T-helper 2 cell treated with Interferon-gamma antibody and Interleukin-4, amounts not matched to agents 5 μg/mL and 100 μg/mL, for 36 hours (primary cell): ENCODE results near the gene CRTC3.

ENCODE experiments used
- DNase-seq: peaks from one replicate; pipeline ENCODE4 v3.0.0; 2021; ENCODE audit warnings: low spot score
- H3K27ac Mint-ChIP-seq: one replicate; pipeline ENCODE4 v1.8.0; 2021; ENCODE audit warnings: mild to moderate bottlenecking, mixed read lengths
- H3K27me3 Mint-ChIP-seq: one replicate; pipeline ENCODE4 v1.8.0; 2021; ENCODE audit warnings: low read depth, mixed read lengths
- H3K36me3 Mint-ChIP-seq: one replicate; pipeline ENCODE4 v1.8.0; 2021; ENCODE audit warnings: low read depth, mixed read lengths
- H3K4me1 Mint-ChIP-seq: one replicate; pipeline ENCODE4 v1.8.0; 2021; ENCODE audit warnings: low read depth, mixed read lengths
- H3K4me3 Mint-ChIP-seq: one replicate; pipeline ENCODE4 v1.8.0; 2022; ENCODE audit warnings: mild to moderate bottlenecking, moderate library complexity, mixed read lengths
- H3K9me3 Mint-ChIP-seq: one replicate; pipeline ENCODE4 v1.8.0; 2021; ENCODE audit warnings: mixed read lengths

Gene CRTC3

DNA sequence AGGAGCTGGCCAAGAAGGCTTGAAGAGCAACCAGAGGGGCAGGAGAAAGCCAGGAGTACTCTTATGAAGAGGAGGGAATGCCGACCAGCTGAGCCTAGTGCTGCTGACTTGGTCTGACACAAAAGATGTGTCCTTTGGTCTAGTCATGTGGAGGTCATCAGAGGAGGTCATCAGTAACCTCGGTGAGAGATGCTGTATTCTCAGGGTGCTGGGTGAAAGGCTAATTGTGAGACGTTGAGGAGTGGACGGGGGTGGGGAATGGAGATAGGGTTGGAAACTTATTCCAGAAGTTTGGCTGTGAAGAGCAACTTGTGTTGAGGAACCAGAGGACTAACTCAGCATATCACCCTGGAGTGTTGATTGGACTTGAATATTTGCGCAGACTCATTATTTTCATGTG is 5.5 kb downstream of the CRTC3 start:
- peak overlapping the region; percentile 29 for H3K27ac Mint-ChIP-seq
- no peak overlapping the region for H3K4me3 Mint-ChIP-seq
- H3K27me3 Mint-ChIP-seq: no peaks in the 10 kb centered on the region
- H3K4me1 Mint-ChIP-seq: peaks cover 76% of the 10 kb centered on the region
- H3K9me3 Mint-ChIP-seq: no peaks in the 10 kb centered on the region
- no peak for DNase-seq
- peaks cover 45% of the 10 kb centered on the region for H3K36me3 Mint-ChIP-seq

DNA sequence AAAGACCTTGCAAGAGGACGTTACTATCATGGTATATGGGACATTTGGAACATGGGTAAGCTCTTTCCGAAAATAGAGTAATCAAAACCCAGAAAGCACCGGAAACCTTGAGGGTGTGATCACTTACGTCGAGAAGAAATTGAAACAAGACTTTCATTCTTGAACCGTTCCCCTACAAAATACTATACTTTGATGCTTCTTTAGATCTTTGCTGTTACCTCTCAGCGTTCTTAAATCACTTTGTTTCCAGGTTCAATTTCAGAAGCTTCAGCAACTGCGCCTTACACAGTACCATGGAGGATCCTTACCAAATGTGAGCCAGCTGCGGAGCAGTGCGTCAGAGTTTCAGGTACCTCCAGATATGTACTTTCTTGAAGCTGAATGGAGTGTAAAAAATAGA is 10.1 kb downstream of the CRTC3 start:
- peak; percentile 41 for DNase-seq
- Mint-ChIP-seq H3K9me3 (no peaks in the 10 kb centered on the region), H3K36me3 (peaks cover 55% of the 10 kb centered on the region), H3K27ac (peak overlapping the region; percentile 98), H3K4me3 (peak overlapping the region; percentile 92), H3K27me3 (no peaks in the 10 kb centered on the region), H3K4me1 (peaks cover 65% of the 10 kb centered on the region)

DNA sequence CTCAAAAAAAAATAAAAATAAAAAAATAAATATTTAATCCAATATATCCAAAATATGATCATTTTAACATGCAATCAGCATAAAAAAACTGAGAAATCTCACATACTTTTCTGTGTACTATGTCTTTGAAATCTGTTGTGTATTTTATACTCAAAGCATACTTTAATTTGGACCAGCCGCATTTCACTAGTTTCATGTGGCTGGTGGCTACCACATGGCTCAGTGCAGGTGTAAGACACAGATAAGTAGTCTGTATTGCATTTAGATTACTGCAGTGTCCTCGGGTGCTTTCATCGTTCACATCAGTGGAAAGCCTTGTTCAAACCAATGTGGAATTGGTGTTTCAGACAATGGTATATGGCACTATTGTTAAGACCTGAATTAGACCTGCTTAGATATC is 11.0 kb downstream of the CRTC3 start:
- Mint-ChIP-seq H3K27me3 (no peaks in the 10 kb centered on the region), H3K36me3 (peaks cover 57% of the 10 kb centered on the region), H3K4me1 (peaks cover 61% of the 10 kb centered on the region), H3K4me3 (peak overlapping the region; percentile 66), H3K27ac (peak overlapping the region; percentile 52), H3K9me3 (no peaks in the 10 kb centered on the region)
- no peak for DNase-seq

DNA sequence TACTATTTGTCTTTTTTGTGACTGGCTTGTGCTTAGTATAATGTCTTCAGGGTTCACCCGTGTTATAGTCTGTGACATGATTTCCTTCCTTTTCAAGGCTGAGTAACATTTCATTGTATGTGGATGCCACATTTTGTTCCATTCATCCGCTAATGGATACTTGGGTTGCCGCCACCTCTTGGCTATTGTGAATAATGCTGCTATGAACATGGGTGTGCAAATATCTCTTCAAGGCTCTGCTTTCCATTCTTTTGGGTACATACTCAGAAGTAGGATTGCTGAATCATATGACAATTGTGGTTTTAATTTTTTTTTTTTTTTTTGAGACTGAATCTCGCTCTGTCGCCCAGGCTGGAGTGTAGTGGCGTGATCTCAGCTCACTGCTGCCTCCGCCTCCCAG is 15.4 kb downstream of the CRTC3 start:
- peaks cover 56% of the 10 kb centered on the region for H3K36me3 Mint-ChIP-seq
- H3K9me3 Mint-ChIP-seq: no peaks in the 10 kb centered on the region
- no peak overlapping the region for H3K4me3 Mint-ChIP-seq
- DNase-seq: no peak
- peaks cover 43% of the 10 kb centered on the region for H3K4me1 Mint-ChIP-seq
- H3K27ac Mint-ChIP-seq: peak overlapping the region; percentile 6
- no peaks in the 10 kb centered on the region for H3K27me3 Mint-ChIP-seq

DNA sequence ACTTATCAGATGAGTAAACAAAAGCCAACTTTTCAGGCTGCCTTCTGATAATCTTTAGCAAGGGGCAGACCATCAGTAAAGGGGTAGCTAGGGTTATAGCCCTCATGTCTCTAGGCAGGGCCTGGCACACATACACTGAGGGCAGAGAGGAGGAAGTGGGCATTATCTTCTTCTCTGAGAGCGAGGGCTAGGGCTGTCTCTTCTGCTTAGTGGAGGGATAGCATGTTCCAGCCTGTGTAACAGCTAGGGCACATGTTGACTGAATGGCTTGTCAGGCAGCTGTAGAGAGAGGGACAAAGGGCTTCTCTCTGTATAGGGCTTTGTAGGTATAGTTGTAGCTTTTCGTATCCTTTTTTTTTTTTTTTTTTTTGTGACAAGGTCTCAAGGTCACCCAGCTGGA is 17.8 kb downstream of the CRTC3 start:
- Mint-ChIP-seq H3K4me1 (peaks cover 40% of the 10 kb centered on the region), H3K27ac (peak overlapping the region; percentile 39), H3K27me3 (no peaks in the 10 kb centered on the region), H3K9me3 (no peaks in the 10 kb centered on the region), H3K36me3 (peaks cover 63% of the 10 kb centered on the region), H3K4me3 (no peak overlapping the region)
- DNase-seq: no peak

DNA sequence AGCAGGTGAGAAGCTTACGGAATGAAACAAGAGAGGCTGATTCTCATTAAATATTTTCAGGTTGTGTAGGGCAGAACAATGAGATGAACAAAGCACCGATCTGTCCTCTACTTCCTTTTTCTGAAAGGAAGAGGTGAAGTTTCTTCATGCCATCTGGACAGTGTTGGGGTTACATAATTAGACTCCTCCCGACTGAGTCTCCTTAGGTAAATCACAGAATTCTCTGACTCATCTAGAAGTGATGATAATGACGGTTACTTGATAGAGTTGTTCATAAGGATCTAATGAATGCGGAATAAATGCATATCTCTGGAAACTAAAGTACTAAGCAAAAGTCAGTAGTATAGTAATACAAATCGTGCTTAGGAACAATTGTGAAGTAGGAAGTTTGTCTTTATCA is 21.2 kb downstream of the CRTC3 start:
- no peaks in the 10 kb centered on the region for H3K9me3 Mint-ChIP-seq
- H3K27me3 Mint-ChIP-seq: no peaks in the 10 kb centered on the region
- H3K4me3 Mint-ChIP-seq: no peak overlapping the region
- no peak overlapping the region for H3K27ac Mint-ChIP-seq
- no peak for DNase-seq
- peaks cover 34% of the 10 kb centered on the region for H3K4me1 Mint-ChIP-seq
- peaks cover 59% of the 10 kb centered on the region for H3K36me3 Mint-ChIP-seq

- H3K4me1 Mint-ChIP-seq: peaks cover 38% of the 10 kb centered on the region
- peaks cover 58% of the 10 kb centered on the region for H3K36me3 Mint-ChIP-seq
- DNase-seq: no peak
- H3K4me3 Mint-ChIP-seq: no peak overlapping the region
- no peaks in the 10 kb centered on the region for H3K27me3 Mint-ChIP-seq
- no peak overlapping the region for H3K27ac Mint-ChIP-seq
- no peaks in the 10 kb centered on the region for H3K9me3 Mint-ChIP-seq
These were observed 22.6 kb downstream of the CRTC3 start for GRCh38 chr15:90552162-90552928.

GRCh38 chr15:90552929-90553211 is 23.1 kb downstream of the CRTC3 start:
- peaks cover 38% of the 10 kb centered on the region for H3K4me1 Mint-ChIP-seq
- no peak overlapping the region for H3K4me3 Mint-ChIP-seq
- no peaks in the 10 kb centered on the region for H3K9me3 Mint-ChIP-seq
- no peak overlapping the region for H3K27ac Mint-ChIP-seq
- H3K36me3 Mint-ChIP-seq: peaks cover 58% of the 10 kb centered on the region
- H3K27me3 Mint-ChIP-seq: no peaks in the 10 kb centered on the region
- DNase-seq: no peak

- no peaks in the 10 kb centered on the region for H3K9me3 Mint-ChIP-seq
- H3K4me3 Mint-ChIP-seq: no peak overlapping the region
- no peaks in the 10 kb centered on the region for H3K27me3 Mint-ChIP-seq
- H3K36me3 Mint-ChIP-seq: peaks cover 58% of the 10 kb centered on the region
- H3K27ac Mint-ChIP-seq: no peak overlapping the region
- DNase-seq: no peak
- peaks cover 39% of the 10 kb centered on the region for H3K4me1 Mint-ChIP-seq
These were observed 23.6 kb downstream of the CRTC3 start for GRCh38 chr15:90553248-90553745.

DNA sequence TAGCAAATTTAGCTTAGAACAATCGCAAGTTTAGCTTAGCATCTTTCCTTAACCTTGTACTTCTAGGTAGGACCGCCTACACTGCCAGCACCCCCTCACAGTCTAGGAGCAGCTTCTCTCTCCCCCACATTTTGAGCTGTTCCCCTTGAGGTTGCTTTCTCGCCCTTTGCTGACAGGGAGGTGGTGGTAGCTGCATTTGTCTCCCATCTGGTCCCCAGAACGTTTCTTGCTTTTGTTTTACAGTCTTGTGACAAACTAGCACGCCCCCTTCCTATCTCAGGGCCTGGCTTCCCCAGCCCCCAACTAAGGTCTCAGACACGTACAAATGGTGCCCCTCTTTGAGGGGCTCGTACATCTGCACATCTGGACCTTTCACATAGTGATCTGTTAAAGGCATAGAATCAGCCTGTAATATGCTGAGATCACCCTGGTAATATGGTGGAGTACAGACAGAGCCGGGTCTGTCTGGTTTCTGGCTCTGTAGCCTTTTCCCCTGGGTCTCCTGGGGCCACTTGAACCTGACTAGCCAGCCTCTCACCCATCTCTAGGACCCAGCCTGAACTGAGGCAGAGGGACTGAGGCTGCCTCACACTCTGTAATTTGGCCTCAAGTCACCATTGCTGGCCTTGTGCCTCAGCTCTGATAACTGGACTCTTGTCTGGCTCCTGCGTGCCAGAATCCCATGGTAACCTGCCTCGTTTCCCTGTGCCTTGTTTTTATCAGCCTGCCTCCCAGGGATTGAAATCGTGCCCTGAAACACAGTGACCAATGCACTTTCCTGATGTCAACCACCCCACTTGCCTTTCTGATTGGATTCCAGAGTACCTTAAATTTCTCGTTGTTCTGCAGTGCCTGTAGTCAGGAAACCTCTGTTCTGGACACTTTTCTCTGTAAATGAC is 27.7 kb downstream of the CRTC3 start:
- Mint-ChIP-seq H3K36me3 (peaks cover 67% of the 10 kb centered on the region), H3K4me1 (peaks cover 63% of the 10 kb centered on the region), H3K27ac (peak overlapping the region; percentile 66), H3K9me3 (peaks cover 9% of the 10 kb centered on the region), H3K27me3 (no peaks in the 10 kb centered on the region), H3K4me3 (no peak overlapping the region)
- DNase-seq: no peak

GRCh38 chr15:90558171-90558573 is 28.4 kb downstream of the CRTC3 start:
- no peak overlapping the region for H3K4me3 Mint-ChIP-seq
- peaks cover 9% of the 10 kb centered on the region for H3K9me3 Mint-ChIP-seq
- H3K27me3 Mint-ChIP-seq: no peaks in the 10 kb centered on the region
- H3K4me1 Mint-ChIP-seq: peaks cover 62% of the 10 kb centered on the region
- peak overlapping the region; percentile 33 for H3K27ac Mint-ChIP-seq
- DNase-seq: no peak
- H3K36me3 Mint-ChIP-seq: peaks cover 62% of the 10 kb centered on the region

- H3K9me3 Mint-ChIP-seq: peaks cover 9% of the 10 kb centered on the region
These were observed 29.4 kb downstream of the CRTC3 start for GRCh38 chr15:90559119-90559518.

GRCh38 chr15:90560229-90560776 is 30.6 kb downstream of the CRTC3 start:
- DNase-seq: no peak
- Mint-ChIP-seq H3K4me3 (no peak overlapping the region), H3K27ac (no peak overlapping the region), H3K9me3 (peaks cover 9% of the 10 kb centered on the region), H3K27me3 (no peaks in the 10 kb centered on the region), H3K36me3 (peaks cover 60% of the 10 kb centered on the region), H3K4me1 (peaks cover 73% of the 10 kb centered on the region)

More at GRCh38 chr15:90559119-90559518, 29.4 kb downstream of the CRTC3 start:
- DNase-seq: no peak
- H3K27me3 Mint-ChIP-seq: no peaks in the 10 kb centered on the region
- no peak overlapping the region for H3K27ac Mint-ChIP-seq
- H3K4me3 Mint-ChIP-seq: no peak overlapping the region
- H3K36me3 Mint-ChIP-seq: peaks cover 60% of the 10 kb centered on the region
- peaks cover 67% of the 10 kb centered on the region for H3K4me1 Mint-ChIP-seq
